MM.1S (cell line): ENCODE measurements around the gene CRYBB3.

Experiments used
- EZH2 ChIP-seq: fragments of 300-600 bp; sonication (generic); optimal IDR thresholded peaks from 2 replicates; pipeline ENCODE3; 2017; ENCODE audit warnings: low read depth, mild to moderate bottlenecking, antibody characterized with exemption, low read length, mixed read lengths
- TF ChIP-seq, protein P1 (sequence below): fragments of 300-600 bp; sonication (generic); IDR thresholded peaks from 2 replicates; pipeline ENCODE4 v1.5.1; 2016; ENCODE audit warnings: antibody characterized with exemption, low read length, mixed read lengths

DNA sequence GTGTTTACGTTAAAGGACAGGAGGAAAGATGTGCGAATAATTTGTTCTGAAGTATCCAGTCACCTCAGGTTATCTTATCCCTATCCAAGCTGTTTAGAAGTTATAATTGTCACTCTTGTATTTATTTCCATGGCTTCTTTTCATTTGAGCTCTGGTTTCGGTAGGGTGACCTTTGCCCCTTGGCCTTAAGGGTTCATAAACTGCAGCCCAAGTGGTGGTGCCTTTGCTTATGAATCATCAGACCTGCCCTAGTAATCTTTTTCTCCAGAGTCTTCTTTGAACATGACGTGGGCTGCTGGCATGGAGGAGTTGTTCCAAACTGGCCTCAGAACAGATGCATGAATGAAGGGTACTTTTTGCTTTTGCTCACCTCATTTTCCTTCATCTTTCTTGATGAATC lies 6.5 kb upstream of the CRYBB3 start:
- TF ChIP-seq, protein P1, sequence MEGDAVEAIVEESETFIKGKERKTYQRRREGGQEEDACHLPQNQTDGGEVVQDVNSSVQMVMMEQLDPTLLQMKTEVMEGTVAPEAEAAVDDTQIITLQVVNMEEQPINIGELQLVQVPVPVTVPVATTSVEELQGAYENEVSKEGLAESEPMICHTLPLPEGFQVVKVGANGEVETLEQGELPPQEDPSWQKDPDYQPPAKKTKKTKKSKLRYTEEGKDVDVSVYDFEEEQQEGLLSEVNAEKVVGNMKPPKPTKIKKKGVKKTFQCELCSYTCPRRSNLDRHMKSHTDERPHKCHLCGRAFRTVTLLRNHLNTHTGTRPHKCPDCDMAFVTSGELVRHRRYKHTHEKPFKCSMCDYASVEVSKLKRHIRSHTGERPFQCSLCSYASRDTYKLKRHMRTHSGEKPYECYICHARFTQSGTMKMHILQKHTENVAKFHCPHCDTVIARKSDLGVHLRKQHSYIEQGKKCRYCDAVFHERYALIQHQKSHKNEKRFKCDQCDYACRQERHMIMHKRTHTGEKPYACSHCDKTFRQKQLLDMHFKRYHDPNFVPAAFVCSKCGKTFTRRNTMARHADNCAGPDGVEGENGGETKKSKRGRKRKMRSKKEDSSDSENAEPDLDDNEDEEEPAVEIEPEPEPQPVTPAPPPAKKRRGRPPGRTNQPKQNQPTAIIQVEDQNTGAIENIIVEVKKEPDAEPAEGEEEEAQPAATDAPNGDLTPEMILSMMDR, result no peak
- TF ChIP-seq EZH2, result no peak
